T-helper 1 cell treated with Interleukin-12 subunit alpha and Interleukin-12 subunit beta and Interleukin-4 antibody, amounts not matched to agents 30 μg/mL and 1 μg/mL, for 36 hours (primary cell): ENCODE data around the gene RRAS2.
"Not testable (repeated sequence)": the region's sequence is repeated elsewhere in the genome, so short reads cannot be mapped to it uniquely, and the experiment has no call there.

Experiments used
- H3K27ac Mint-ChIP-seq: one replicate; pipeline ENCODE4 v1.8.0; 2021; ENCODE audit warnings: mild to moderate bottlenecking, mixed read lengths
- H3K27me3 Mint-ChIP-seq: one replicate; pipeline ENCODE4 v1.8.0; 2021; ENCODE audit warnings: low read depth, mixed read lengths
- H3K36me3 Mint-ChIP-seq: one replicate; pipeline ENCODE4 v1.8.0; 2021; ENCODE audit warnings: low read depth, mixed read lengths
- H3K4me1 Mint-ChIP-seq: one replicate; pipeline ENCODE4 v1.8.0; 2021; ENCODE audit warnings: low read depth, mixed read lengths
- H3K4me3 Mint-ChIP-seq: one replicate; pipeline ENCODE4 v1.8.0; 2021; ENCODE audit warnings: mild to moderate bottlenecking, moderate library complexity, mixed read lengths
- H3K9me3 Mint-ChIP-seq: one replicate; pipeline ENCODE4 v1.8.0; 2021; ENCODE audit warnings: mixed read lengths

The RRAS2 gene

GRCh38 chr11:14359501-14360031 lies 583 bp upstream of the RRAS2 start:
- Mint-ChIP-seq H3K9me3 (no peaks in the 10 kb centered on the region), H3K36me3 (peaks cover 17% of the 10 kb centered on the region), H3K27ac (no peak overlapping the region), H3K27me3 (no peaks in the 10 kb centered on the region), H3K4me1 (peaks cover 39% of the 10 kb centered on the region), H3K4me3 (peak overlapping the region; percentile 65)

- H3K27me3 Mint-ChIP-seq, result no peaks in the 10 kb centered on the region
- H3K27ac Mint-ChIP-seq, result peak overlapping the region; percentile 94
- peaks cover 25% of the 10 kb centered on the region for H3K36me3 Mint-ChIP-seq
- peaks cover 48% of the 10 kb centered on the region for H3K4me1 Mint-ChIP-seq
- H3K4me3 Mint-ChIP-seq, result peak overlapping the region; percentile 99
- H3K9me3 Mint-ChIP-seq, result no peaks in the 10 kb centered on the region
Measured at GRCh38 chr11:14357881-14358728, 878 bp downstream of the RRAS2 start.

- Mint-ChIP-seq H3K36me3 (peaks cover 26% of the 10 kb centered on the region), H3K27me3 (no peaks in the 10 kb centered on the region), H3K4me1 (peaks cover 40% of the 10 kb centered on the region), H3K9me3 (no peaks in the 10 kb centered on the region), H3K27ac (no peak overlapping the region), H3K4me3 (peak overlapping the region; percentile 8)
Measured at GRCh38 chr11:14356342-14356741, 2.6 kb downstream of the RRAS2 start.

GRCh38 chr11:14354604-14355003 lies 4.4 kb downstream of the RRAS2 start:
- H3K4me3 Mint-ChIP-seq, H3K27me3 Mint-ChIP-seq, H3K9me3 Mint-ChIP-seq, H3K27ac Mint-ChIP-seq: not testable (repeated sequence)
- peaks cover 42% of the 10 kb centered on the region for H3K36me3 Mint-ChIP-seq
- H3K4me1 Mint-ChIP-seq, result peaks cover 46% of the 10 kb centered on the region

GRCh38 chr11:14350716-14351238 lies 8.2 kb downstream of the RRAS2 start:
- Mint-ChIP-seq H3K4me3 (no peak overlapping the region), H3K9me3 (peaks cover 20% of the 10 kb centered on the region), H3K27ac (no peak overlapping the region), H3K27me3 (no peaks in the 10 kb centered on the region), H3K36me3 (peaks cover 47% of the 10 kb centered on the region), H3K4me1 (peaks cover 33% of the 10 kb centered on the region)

- H3K27ac Mint-ChIP-seq, result no peak overlapping the region
- no peaks in the 10 kb centered on the region for H3K27me3 Mint-ChIP-seq
- H3K36me3 Mint-ChIP-seq, result peaks cover 50% of the 10 kb centered on the region
- H3K4me1 Mint-ChIP-seq, result peaks cover 36% of the 10 kb centered on the region
- peaks cover 25% of the 10 kb centered on the region for H3K9me3 Mint-ChIP-seq
- H3K4me3 Mint-ChIP-seq, result no peak overlapping the region
Measured at GRCh38 chr11:14350215-14350614, 8.8 kb downstream of the RRAS2 start.

- Mint-ChIP-seq H3K4me3 (no peak overlapping the region), H3K4me1 (peaks cover 31% of the 10 kb centered on the region), H3K27ac (no peak overlapping the region), H3K9me3 (peaks cover 33% of the 10 kb centered on the region), H3K36me3 (peaks cover 40% of the 10 kb centered on the region), H3K27me3 (no peaks in the 10 kb centered on the region)
Measured at GRCh38 chr11:14347991-14348390, 11.0 kb downstream of the RRAS2 start.

GRCh38 chr11:14347494-14347893 lies 11.5 kb downstream of the RRAS2 start:
- Mint-ChIP-seq H3K27me3 (no peaks in the 10 kb centered on the region), H3K4me3 (no peak overlapping the region), H3K36me3 (peaks cover 40% of the 10 kb centered on the region), H3K4me1 (peaks cover 33% of the 10 kb centered on the region), H3K27ac (no peak overlapping the region), H3K9me3 (peaks cover 33% of the 10 kb centered on the region)

- Mint-ChIP-seq H3K9me3 (peaks cover 33% of the 10 kb centered on the region), H3K4me3 (no peak overlapping the region), H3K27ac (no peak overlapping the region), H3K4me1 (peaks cover 42% of the 10 kb centered on the region), H3K36me3 (peaks cover 46% of the 10 kb centered on the region), H3K27me3 (no peaks in the 10 kb centered on the region)
Measured at GRCh38 chr11:14346303-14346955, 12.6 kb downstream of the RRAS2 start.

GRCh38 chr11:14345668-14346067 lies 13.3 kb downstream of the RRAS2 start:
- Mint-ChIP-seq H3K27me3 (no peaks in the 10 kb centered on the region), H3K4me3 (no peak overlapping the region), H3K27ac (no peak overlapping the region), H3K36me3 (peaks cover 47% of the 10 kb centered on the region), H3K4me1 (peaks cover 47% of the 10 kb centered on the region), H3K9me3 (peaks cover 37% of the 10 kb centered on the region)

GRCh38 chr11:14345016-14345415 lies 14.0 kb downstream of the RRAS2 start:
- H3K36me3 Mint-ChIP-seq, result peaks cover 42% of the 10 kb centered on the region
- H3K4me1 Mint-ChIP-seq, result peaks cover 44% of the 10 kb centered on the region

GRCh38 chr11:14342906-14343305 lies 16.1 kb downstream of the RRAS2 start:
- Mint-ChIP-seq H3K4me3 (no peak overlapping the region), H3K36me3 (peaks cover 28% of the 10 kb centered on the region), H3K27me3 (no peaks in the 10 kb centered on the region), H3K9me3 (peaks cover 25% of the 10 kb centered on the region), H3K27ac (no peak overlapping the region), H3K4me1 (peaks cover 34% of the 10 kb centered on the region)

More at GRCh38 chr11:14345016-14345415, 14.0 kb downstream of the RRAS2 start:
- not testable (repeated sequence) for H3K27ac Mint-ChIP-seq, H3K27me3 Mint-ChIP-seq, H3K4me3 Mint-ChIP-seq
- peaks cover 36% of the 10 kb centered on the region for H3K9me3 Mint-ChIP-seq

- H3K27me3 Mint-ChIP-seq, result no peaks in the 10 kb centered on the region
- peaks cover 38% of the 10 kb centered on the region for H3K4me1 Mint-ChIP-seq
- H3K27ac Mint-ChIP-seq, result peak overlapping the region; percentile 28
- H3K36me3 Mint-ChIP-seq, result peaks cover 31% of the 10 kb centered on the region
- H3K4me3 Mint-ChIP-seq, result no peak overlapping the region
- peaks cover 28% of the 10 kb centered on the region for H3K9me3 Mint-ChIP-seq
Measured at GRCh38 chr11:14341968-14342367, 17.0 kb downstream of the RRAS2 start.

- H3K27ac Mint-ChIP-seq, result no peak overlapping the region
- no peaks in the 10 kb centered on the region for H3K27me3 Mint-ChIP-seq
- H3K4me3 Mint-ChIP-seq, result no peak overlapping the region
- H3K9me3 Mint-ChIP-seq, result peaks cover 33% of the 10 kb centered on the region
- H3K4me1 Mint-ChIP-seq, result peaks cover 45% of the 10 kb centered on the region
- peaks cover 37% of the 10 kb centered on the region for H3K36me3 Mint-ChIP-seq
Measured at GRCh38 chr11:14340721-14341120, 18.3 kb downstream of the RRAS2 start.
